Testis (tissue), 2 donors: ENCODE results near the gene ABCA3.

Source experiments
- CTCF ChIP-seq, 3 experiments: fragments of 450-650 bp in 2 of 3; fragments of 200-600 bp in 1 of 3; sonication (generic) in 1 of 3; IDR thresholded peaks; one replicate each; pipeline ENCODE4 v1.5.1; 2016 to 2019; ENCODE audit warnings: antibody characterized with exemption in 3 of 3, mild to moderate bottlenecking in 2 of 3, moderate library complexity in 1 of 3
- POLR2A ChIP-seq: fragments of 450-650 bp; IDR thresholded peaks from one replicate; pipeline ENCODE4 v1.6.1; 2017; ENCODE audit warnings: antibody characterized with exemption, mild to moderate bottlenecking, moderate library complexity

- no peak for TF ChIP-seq CTCF (IDR thresholded peaks at IDR 0.05)
- no peak for TF ChIP-seq POLR2A
Observed at GRCh38 chr16:2383501-2383900, 43.0 kb upstream of the ABCA3 start.
